D721Med (cell line): ENCODE data around the gene MCF2L.

Experiments used
- DNase-seq: peaks from one replicate; pipeline ENCODE4 v3.0.0; 2011; ENCODE audit warnings: low spot score; ENCODE audit not compliant: insufficient read length
- FAIRE-seq: peaks from 2 replicates; lab custom pipeline; 2011; peaks lifted over from hg19 to GRCh38; lab: Jason Lieb, UNC
- TF ChIP-seq, protein P1 (sequence below): IDR thresholded peaks from 2 replicates; pipeline ENCODE4 v1.5.1; 2012; ENCODE audit warnings: mild to moderate bottlenecking, control low read depth; ENCODE audit not compliant: insufficient read depth; ENCODE audit errors: missing control alignments

MCF2L gene

DNA sequence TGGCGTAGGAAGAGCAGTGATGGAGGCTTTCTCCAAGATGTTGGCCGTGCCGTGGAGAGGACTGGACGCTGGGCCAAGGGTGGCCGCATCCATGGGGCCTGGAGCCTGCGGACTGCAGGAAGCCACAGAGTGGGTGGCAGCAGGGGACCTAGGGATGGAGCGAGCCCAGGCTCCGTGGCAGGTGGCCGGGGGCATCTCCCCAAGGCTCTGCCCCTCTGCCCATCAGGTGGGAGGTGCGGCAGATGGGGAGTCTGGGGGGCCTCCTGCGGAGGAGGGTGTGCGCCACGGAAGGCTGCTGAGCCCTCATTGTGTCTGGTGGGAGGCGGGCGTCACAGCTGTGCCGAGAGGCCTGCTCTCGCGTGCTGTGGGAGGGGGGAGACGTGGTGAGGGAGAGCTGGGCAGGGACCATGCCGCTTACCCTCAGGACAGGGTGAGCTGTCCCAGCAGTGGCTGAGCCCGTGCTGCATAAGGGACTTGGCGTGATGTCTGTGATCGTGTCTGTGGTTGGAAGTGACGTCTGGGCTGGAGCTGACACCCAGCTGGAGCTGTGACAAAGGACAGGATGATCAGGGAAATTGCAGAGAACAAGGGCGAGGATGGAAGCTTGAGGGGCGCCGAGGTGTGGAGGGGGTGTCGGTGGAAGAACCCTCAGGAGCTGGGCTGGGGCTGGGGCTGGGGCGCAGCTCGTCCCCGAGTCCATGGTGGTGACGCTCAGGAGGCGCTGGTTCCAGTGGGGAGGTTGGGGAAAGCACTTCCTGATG is 13.4 kb downstream of the MCF2L start:
- TF ChIP-seq, protein P1, sequence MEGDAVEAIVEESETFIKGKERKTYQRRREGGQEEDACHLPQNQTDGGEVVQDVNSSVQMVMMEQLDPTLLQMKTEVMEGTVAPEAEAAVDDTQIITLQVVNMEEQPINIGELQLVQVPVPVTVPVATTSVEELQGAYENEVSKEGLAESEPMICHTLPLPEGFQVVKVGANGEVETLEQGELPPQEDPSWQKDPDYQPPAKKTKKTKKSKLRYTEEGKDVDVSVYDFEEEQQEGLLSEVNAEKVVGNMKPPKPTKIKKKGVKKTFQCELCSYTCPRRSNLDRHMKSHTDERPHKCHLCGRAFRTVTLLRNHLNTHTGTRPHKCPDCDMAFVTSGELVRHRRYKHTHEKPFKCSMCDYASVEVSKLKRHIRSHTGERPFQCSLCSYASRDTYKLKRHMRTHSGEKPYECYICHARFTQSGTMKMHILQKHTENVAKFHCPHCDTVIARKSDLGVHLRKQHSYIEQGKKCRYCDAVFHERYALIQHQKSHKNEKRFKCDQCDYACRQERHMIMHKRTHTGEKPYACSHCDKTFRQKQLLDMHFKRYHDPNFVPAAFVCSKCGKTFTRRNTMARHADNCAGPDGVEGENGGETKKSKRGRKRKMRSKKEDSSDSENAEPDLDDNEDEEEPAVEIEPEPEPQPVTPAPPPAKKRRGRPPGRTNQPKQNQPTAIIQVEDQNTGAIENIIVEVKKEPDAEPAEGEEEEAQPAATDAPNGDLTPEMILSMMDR: no peak
- FAIRE-seq (no peak), DNase-seq (no peak)

- FAIRE-seq (no peak), DNase-seq (no peak)
- TF ChIP-seq, protein P1: no peak
Measured at GRCh38 chr13:112983042-112983305, 14.0 kb downstream of the MCF2L start.

- no peak for FAIRE-seq
- TF ChIP-seq, protein P1: no peak
- DNase-seq: no peak
Measured at GRCh38 chr13:112983428-112984196, 14.6 kb downstream of the MCF2L start.

- DNase-seq (no peak), FAIRE-seq (no peak)
Measured at GRCh38 chr13:112984501-112984900, 15.5 kb downstream of the MCF2L start.

GRCh38 chr13:112984954-112985802 is 16.2 kb downstream of the MCF2L start:
- FAIRE-seq: no peak

More at GRCh38 chr13:112984501-112984900, 15.5 kb downstream of the MCF2L start:
- TF ChIP-seq, protein P1: no peak

DNA sequence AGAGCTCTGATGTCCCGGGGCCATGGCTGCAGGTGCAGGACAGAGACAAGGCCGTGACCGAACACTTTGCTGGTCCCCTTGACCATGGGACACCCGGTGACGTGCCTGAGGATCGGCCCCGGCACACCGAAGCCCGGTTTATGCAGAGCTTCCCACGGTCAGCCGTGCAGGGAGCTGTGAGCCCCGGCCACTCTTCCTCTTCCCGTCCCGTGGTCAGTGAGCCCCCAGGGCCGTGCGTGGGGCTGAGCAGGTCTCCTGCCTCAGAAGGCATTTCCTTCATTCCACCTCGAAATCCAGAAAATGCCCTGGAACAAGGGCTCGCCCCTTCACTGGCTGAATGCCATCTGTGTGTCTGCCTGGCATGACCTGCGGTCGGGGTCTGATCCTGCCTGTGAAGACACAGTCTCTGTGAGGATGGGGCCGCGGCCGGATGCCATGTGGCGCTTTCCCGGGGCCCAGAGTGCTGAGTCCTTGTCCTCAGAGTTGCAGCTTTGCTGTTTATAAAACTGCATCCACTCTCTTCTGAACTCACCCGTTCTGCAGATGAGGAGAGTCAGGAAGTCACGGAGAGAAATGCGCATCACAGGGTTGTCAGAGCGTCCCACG is 16.9 kb downstream of the MCF2L start:
- no peak for FAIRE-seq
- no peak for DNase-seq
- TF ChIP-seq, protein P1: no peak

More at GRCh38 chr13:112984954-112985802, 16.2 kb downstream of the MCF2L start:
- TF ChIP-seq, protein P1: no peak
- no peak for DNase-seq
